Stimulated activated CD8-positive, alpha-beta memory T cell treated with anti-CD3 and anti-CD28 coated beads, Interleukin-2, amount 100 ng/mL, for 48 hours (primary cell): Measurements from ENCODE around the gene SMKR1.
A peak's percentile ranks its signal among the peaks of the same experiment; 100 is the strongest.
"Not testable (repeated sequence)": the region's sequence is repeated elsewhere in the genome, so short reads cannot be mapped to it uniquely, and the experiment has no call there.

Source experiments
- DNase-seq, 2 donors: peaks; one replicate each; pipeline ENCODE4 v3.0.0-alpha.2; 2020; ENCODE audit warnings: low read depth in 2 of 2

Gene SMKR1

DNA sequence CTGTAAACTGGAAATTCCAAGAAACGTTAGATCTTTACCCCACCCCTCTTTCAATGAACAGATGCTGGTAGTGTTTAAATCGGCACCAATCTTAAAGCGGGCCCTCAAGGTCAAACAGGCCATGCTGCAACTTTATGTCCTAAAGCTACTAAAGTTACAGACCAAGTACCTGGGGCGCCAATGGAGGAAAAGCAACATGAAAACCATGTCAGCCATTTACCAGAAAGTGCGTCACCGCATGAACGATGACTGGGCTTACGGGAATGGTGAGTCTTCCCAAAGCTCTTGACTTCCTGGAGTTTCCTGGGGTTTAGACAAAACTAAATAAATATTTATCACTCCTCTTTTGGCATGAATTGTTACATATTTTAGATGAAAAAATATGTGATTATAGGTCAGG, 19.6 kb upstream of the SMKR1 start:
- DNase-seq = no peak

DNA sequence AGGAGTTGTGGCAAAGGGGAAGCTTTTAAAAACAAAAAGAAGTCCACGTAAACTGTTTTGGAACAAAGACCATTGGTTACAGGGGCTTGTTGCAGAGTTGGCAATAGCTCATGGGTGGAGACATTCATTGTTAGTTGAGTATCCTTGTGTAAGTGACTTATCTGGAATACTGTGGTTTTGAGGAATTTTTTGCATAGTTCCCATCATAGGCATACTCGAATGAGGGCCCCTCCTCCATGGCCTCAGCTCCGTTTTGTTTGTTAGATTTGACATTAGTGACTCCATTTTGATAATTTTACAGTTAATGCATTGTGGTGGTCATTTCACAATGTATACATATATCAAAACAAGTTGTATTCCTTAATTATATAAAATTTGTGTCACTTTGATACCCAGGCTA, 12.8 kb upstream of the SMKR1 start:
- DNase-seq = no peak

DNA sequence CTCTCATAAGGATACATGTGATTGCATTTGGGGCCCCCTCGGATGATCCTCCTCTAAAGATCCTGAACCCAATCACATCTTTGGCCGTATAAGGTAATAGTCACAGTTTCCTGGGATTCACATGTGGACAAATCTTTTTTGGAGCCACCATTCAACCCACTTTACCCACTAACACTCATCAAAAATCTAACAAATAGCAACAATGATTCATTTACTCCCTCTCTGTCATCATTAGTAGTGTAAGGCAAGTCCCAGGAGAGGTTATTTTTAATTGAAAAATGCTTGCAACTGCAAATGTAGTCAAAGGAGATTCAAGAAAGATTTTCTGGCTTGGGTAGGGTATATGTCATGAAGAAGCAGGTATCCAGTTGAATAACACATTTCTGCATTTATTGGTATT, 9.9 kb upstream of the SMKR1 start:
- DNase-seq = no peak

DNA sequence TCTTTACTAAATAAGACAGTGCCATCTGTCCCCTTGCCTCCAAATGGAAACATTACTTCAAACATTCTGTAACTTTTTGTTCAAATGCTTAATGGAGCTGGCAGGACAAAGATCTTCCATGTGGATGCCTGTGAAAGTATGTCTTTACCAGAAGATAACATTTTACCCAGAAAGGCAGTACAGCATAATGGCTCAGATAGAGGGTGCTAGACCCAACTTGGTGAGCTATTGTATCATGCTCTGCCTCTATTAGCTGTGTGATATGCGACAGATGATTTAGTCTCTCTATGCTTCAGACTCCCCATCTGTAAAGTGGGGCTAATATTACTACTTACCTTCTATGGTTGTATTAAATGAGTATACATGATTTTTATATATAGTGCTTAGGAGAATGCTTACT, 8.8 kb upstream of the SMKR1 start:
- no peak for DNase-seq

DNA sequence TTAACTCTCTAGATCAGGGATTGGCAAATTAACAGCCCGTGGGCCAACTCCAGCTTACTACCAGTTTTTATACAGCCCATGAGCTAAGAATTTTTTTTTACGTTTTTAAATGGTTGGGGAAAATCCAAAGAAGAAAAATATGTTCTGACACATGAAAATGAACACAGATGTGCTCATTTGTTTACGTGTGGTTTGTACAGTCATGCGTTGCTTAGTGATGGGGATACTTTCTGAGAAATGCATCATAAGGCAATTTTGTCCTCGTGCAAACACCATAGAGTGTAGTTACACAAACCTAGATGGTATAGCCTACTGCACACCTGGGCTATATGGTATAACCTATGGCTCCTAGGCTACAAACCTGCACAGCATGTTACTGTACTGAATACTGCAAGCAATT, 8.3 kb upstream of the SMKR1 start:
- DNase-seq = no peak

DNA sequence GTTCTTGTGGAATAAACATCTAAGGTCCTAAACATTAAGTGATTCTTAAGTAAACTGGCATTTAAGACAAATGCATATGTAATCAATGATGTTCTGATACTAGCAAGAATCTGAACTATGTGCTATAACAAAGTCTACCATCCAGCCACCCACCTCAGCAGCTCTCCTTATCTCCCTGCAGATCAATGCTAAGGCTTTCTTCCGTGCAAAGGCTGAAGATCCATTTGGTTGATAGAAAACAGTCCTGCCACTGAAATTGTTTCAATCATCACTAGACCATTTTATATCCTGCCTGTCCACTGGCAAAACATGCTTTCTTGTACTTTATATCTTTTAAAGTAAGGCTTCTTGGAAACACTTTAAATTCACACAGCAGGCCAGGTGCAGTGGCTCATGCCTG, 6.3 kb upstream of the SMKR1 start:
- no peak for DNase-seq

DNA sequence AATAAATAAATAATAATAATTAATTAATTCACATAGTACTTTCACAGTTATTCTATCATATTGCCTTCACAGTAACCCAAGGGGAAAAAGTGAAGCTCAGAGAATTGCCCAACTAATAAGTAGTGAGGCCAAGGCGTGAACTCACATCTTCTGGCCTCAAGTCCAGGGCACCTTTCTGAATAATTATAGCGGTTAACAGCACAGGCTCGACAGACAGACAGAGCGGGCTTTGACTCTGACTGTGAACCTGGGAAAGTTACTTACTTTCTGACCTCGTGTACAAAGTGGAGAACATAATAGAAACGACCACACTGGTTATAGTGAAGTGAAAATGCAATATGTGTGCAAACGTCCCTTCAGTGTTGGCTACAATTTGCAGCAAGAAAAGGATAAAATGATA, 5.7 kb upstream of the SMKR1 start:
- DNase-seq = no peak

DNA sequence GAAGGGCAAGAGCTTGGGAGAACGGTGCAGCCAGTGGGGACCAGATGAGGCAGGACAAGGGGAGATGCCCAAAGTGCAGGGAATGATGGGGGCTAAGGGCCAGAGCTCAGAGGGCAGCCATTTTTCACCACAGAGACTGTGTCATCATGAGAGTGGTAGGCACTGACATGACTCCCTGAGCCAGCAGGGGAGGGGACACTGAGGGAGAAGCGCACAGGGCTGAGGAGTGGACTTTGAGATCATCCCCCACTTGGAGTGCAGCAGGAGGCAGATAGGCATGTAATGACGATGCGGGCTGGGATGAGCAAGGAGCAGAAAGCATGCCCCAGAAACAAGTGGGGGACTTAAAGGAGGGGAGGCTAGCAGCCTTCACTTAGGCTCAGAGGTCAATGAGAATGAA, 5.2 kb upstream of the SMKR1 start:
- DNase-seq = no peak

DNA sequence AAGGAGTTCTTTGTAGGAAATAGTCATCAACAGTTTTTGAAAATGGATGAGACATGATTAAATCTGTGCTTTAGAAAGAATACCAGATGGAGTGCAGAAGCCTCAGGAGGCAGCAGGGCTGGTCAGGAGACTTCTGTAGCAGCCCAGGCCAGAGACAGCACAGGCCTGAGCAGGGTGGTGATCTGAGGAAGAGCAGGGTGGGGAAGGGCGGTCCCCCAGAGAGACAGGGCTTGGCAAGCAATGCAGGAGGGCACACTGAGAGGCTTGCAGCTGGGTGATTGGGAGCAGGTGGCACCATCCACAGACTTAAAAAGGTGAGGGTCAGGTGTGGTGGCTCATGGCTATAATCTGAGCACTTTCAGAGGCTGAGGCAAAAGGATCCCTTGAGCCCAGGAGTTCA, 4.3 kb upstream of the SMKR1 start:
- no peak for DNase-seq

DNA sequence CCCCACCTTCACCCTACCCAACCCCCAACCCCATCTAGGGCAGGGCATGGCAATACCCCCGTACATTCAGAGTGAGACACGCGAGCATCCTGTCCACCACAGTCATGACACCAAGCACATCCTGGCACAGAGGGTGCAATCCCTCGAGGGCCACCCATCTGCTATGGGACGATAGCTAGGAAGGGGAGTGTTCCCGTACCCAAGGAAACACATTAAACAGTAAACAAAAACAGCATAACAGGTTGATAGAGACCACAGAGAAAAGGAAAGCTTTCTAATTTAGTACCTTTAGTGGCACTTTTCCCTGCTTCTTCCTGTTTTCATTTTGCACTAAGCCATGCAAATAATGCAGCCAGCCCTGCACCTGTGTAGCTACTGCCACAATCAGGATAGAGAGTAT, 2.3 kb upstream of the SMKR1 start:
- DNase-seq = no peak

DNA sequence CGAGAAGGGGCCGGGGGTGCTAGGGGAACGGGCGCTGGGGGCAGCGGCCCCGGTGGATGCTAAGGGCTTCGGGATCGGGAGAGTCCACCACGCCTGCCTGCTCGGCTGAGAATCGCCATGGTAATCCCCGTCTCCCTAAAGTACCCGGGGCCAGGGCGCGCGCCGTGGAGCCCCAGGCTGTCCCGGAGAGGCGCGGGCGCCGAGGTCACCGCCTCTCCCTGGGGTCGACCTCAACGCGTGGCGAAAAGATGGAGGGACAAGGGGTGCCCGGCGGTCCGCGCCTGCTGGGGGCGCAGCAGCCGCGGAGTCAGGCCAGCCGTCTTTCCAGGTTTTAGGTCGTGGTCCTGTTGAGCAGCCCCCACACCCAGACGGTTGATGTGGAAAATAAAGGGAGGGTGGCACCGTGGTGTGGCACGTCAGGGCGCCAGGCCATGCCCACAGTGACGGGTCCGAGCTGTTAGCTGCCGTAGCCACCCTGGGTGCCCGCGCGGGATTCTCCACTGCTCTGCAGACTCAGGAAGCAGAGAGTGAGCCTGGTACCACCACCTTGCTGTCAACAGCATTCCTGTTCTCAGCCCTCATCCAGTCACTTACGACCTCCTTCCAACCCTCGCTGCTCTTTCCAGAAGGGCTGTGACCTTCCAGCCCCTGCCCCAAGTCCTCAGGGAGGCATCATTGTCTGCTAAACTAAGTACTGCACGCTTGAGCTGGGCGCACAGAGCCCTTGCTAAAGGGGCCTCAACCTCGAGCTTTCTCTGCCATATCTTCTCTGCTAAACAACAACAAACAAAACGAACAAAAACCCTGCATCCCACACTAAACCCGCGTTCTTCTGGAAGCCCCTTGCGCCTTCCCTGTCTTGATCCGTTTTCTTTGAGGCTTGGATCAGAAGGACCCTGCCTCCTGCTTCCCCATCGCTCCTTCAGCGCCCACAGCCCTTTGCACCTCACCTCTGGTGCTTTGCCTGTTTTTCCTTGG, 666 bp downstream of the SMKR1 start:
- DNase-seq = peak in 1 of 2 donors; percentile 13

DNA sequence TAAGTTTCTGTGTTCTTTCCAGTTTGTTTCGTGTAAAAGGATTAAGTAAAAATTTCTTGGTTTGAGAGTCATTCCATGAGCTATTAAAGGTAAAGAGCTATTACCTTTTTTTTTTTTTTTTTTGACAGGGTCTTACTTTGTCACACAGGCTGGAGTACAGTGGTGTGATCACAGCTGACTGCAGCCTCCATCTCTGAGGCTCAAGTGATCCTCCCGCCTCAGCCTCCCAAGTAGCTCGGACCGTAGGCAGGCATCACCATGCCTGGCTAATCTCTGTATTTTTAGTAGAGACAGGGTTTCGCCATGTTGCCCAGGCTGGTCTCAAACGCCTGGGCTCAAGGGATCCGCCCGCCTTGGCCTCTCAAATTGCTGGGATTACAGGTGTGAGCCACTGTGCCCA, 1.4 kb downstream of the SMKR1 start:
- no peak for DNase-seq

DNA sequence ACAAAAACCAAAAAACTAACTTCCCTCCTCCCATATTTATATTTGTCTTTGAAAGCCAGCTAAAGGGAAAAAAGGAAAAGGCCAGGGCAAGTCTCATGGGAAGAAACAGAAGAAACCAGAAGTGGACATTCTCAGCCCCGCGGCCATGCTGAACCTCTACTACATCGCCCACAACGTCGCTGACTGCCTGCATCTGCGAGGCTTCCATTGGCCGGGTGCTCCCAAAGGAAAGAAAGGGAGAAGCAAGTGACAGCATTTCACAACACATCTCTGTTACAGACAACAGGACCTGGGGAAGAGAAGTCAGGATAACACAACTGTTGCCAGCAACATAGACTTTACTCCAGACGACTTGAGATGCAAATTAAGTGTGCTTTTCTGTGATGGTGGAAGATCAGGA, 9.9 kb downstream of the SMKR1 start:
- no peak for DNase-seq

DNA sequence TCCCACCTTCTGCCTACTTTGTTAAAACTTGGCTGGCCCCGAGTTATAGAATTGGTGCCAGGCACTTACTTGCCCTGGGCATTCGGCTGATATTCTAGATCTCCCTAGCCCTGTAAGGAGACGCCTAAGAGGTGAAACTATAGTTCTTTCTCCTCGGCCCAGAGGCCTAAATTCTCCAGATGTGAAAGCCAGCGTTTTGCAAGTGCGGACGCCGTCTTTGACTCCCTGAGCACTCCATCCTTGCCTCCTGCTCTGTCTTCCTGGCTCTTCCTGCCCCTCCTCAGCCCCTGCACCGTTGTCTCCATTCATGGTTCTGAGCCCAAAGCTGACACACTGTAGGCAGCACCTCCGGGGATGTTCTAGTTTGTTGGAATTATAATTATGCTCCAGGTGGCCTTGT, 11.2 kb downstream of the SMKR1 start:
- DNase-seq = no peak

DNA sequence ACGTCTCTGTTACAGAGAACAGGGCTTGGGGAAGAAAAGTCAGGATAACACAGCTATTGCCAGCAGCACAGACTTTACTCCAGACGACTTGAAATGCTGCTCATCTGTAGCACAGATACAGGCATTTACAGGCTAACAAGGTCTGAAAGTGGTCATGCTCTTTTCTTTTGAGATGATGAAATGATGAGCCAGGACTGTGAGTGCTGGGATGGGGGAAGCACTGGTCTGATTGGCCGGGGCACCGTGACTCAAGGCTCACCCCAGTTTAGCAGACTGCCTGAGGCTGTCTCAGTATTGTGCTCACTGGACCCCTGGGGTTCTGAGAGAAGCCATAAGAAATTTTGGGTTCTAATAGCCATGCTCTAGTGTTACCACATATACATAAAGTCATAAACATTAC, 12.4 kb downstream of the SMKR1 start:
- no peak for DNase-seq

DNA sequence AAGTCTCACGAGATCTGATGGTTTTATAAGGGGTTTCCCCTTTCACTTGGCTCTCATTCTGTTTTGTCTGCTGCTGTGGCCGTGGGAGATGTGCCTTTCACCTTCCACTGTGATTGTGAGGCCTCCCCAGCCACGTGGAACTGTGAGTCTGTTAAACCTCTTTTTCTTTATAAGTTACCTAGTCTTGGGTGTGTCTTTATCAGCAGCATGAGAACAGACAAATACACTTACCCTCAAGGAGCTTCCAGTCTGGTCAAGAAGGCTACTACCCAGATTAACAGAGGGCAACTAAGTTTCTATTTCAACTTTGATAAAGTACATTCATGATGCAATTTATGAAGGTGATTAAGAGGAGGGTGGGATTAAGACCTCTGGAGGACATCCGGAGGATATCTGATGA, 13.1 kb downstream of the SMKR1 start:
- no peak for DNase-seq

DNA sequence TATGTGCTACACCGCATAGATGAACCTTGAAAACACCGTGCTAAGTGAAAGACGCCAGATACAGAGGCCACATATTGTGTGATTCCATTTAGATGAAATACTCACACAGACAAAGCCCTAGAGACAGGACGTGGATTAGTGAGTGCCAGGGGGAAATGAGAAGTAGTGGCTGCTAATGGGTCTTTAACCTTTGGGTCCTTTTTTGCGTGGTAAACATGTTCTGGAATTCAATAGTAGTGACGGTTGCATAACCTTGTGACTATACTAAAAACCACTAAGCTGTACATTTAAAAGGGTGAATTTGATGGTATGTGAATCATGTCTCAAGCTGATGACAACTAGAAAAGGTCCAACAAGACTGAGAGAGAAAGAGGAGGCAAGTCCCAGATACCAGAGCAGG, 15.6 kb downstream of the SMKR1 start:
- no peak for DNase-seq

DNA sequence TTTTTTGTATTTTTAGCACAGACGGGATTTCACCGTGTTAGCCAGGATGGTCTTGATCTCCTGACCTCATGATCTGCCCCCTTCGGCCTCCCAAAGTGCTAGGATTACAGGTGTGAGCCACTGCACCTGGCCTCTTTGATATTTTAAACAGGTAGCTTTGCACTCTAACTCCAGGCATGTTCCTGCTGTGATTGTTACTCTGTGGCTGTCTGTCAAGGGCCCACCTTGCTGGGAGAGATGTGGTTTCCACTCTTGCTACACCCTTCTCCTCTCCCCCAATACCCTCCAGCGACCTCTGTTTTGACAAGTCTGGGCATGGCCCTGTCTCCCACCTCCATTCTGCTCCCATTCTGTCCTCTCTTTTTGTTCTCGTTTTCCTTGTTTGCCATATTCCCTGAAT, 17.1 kb downstream of the SMKR1 start:
- DNase-seq = no peak

DNA sequence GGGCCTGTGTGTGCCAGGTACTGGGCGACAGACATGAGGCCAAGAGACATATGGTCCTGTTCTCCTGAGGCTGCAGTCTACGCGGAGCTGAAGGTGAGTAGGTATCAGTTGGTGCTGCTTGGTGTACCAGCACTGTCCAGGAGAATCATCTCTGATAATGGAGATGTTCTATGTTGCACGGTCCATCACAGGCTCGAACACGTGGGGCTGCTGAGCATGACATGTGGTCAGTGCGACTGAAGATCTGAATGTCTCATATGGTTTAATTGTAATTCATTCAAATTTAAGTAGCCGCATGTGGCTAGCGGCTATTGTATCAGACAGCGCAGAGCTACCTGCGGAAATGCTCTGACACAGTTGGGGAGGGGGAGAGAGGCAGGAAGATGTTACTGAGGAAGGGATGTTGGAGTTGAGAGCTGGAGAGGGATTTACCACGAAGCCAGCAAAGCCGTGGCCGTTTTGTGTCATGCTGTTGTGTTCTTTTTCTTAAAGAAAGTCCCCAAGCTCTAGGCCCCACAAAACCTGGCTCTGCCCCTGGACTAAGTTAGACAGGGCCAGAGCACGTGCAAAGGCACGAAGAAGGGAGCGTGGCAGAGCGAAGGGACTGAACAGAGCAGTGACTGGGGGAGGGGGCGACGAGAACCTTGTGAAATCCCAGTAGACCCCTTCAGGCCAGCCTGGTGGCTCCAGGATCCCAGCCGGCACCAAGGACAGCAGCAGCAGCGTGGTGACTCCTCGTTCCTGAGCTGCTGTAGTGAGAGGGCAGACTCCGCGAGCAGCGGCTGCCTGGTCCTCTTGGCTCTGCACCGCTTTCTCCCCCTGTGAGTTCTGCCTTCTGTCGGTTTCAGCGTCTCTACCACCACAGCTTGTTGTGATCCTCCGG, 20.0 kb downstream of the SMKR1 start:
- DNase-seq = no peak

DNA sequence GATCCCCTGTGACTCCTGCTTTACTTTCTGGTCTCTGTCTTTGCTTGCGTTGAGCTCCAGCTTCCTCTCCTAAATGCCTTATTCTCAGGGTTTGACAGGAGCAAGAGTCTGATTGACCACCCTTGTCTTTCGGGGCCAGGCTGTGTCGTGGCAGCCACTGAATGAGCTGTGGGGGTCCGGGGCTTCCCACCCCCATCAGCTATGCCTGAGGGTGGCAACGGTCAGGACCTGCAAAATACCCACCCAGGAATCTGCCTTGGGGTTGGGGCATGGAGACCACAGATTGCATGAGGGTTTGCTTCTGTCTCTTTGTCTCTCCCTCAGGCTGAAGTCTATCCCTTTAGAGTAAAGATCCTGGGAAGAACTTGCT, 20.6 kb downstream of the SMKR1 start:
- DNase-seq = no peak

DNA sequence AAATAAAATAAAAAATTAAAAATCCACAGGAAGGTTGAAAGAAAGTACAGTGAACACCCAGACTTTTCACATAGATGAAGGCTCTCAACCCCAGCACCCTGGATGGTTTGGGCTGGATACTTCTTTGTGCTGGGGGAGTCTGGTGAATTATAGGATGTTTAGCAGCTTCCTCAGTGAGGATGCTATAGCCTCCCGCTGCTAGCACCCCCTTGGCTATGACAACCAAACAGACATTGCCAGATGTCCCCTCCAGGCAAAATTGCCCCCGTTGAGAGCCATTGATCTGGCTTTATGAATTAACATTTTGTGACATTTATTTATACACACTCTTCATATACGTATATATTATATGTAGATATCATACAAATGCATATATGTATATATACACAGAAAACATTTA, 21.6 kb downstream of the SMKR1 start:
- DNase-seq = no peak

DNA sequence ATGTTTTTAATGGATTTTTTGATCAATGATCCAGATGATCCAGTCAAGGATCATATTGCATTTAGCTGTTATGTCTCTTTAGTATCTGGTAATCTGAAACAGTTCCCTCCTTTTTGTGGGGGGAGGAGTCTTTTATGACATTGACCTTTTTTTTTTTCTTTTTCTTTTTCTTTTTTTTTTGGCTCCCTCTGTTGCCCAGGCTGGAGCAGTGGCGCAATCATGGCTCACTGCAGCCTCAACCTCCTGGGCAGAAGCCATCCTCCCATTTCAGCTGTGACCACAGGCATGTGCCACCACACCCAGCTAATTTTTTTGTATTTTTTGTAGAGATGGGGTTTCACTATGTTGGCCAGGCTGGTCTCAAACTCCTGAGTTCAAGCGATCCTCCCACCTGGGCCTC, 22.1 kb downstream of the SMKR1 start:
- not testable (repeated sequence) for DNase-seq
